Stimulated activated naive CD8-positive, alpha-beta T cell treated with anti-CD3 and anti-CD28 coated beads, Interleukin-15, Interleukin-2, amounts not matched to agents 100 ng/mL and 50 ng/mL, for 24 hours (primary cell): ENCODE results near the gene TUFT1.

ENCODE experiments used
- H3K27ac Mint-ChIP-seq: one replicate; pipeline ENCODE4 v1.8.0; 2021; ENCODE audit warnings: mild to moderate bottlenecking, mixed read lengths
- H3K27me3 Mint-ChIP-seq: one replicate; pipeline ENCODE4 v1.8.0; 2021; ENCODE audit warnings: mixed read lengths
- H3K36me3 Mint-ChIP-seq: one replicate; pipeline ENCODE4 v1.8.0; 2021; ENCODE audit warnings: low read depth, mixed read lengths
- H3K4me1 Mint-ChIP-seq: one replicate; pipeline ENCODE4 v1.8.0; 2021; ENCODE audit warnings: low read depth, mixed read lengths
- H3K4me3 Mint-ChIP-seq: one replicate; pipeline ENCODE4 v1.8.0; 2021; ENCODE audit warnings: mild to moderate bottlenecking, mixed read lengths
- H3K9me3 Mint-ChIP-seq: one replicate; pipeline ENCODE4 v1.8.0; 2021; ENCODE audit warnings: mixed read lengths

The TUFT1 gene, protein sequence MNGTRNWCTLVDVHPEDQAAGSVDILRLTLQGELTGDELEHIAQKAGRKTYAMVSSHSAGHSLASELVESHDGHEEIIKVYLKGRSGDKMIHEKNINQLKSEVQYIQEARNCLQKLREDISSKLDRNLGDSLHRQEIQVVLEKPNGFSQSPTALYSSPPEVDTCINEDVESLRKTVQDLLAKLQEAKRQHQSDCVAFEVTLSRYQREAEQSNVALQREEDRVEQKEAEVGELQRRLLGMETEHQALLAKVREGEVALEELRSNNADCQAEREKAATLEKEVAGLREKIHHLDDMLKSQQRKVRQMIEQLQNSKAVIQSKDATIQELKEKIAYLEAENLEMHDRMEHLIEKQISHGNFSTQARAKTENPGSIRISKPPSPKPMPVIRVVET

DNA sequence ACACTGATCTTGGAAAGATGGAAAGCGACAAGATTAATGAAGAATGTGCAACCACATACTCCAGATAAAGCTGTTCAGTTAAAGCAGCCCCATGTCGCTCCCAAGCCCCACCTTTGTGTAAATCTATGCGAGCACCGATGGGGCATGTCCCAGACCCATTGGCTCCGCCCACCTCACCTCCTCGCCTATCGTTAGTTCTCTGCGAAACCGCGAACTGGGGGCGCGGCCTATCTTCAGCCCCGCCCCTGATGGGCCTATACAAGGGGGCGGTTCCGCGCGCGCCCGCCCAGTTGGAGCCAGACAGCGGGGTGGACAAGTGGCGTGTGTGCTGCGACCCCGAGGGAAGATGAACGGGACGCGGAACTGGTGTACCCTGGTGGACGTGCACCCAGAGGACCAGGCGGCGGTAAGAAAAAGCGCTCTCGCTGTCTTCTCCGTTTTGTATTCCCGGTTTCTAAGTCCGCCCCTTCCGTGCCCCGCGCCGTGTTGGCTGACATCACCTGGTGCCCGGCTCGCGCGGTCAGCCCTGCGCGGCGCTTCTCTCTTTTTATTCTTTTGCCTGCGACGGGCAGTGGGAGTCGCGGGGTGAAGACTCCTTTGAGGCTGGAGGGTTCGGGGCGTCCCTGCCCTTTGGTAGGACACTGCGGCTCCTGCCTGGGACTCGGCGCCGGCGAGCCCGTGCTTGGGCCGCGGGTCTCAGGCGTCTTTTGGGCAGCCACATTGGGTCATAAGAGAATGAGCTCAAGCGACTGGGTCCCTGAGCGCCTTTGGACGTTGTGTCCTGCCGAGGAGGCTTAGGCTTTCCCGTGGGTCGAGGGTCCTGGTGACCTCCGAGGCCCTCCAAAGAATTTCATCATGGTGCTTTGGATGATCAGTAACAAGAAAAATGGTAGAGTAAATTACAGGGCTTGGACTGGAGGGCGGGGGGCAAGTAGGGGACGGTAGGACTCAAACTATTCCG lies at the start of gene TUFT1:
Gene TUFT1 (plus strand): TSS at position 289 of the 961 bp plus-strand sequence. CDS start 58 bp downstream, at position 347.
- Mint-ChIP-seq H3K4me3 (peak within 1 kb of the TSS; percentile 90), H3K27ac (no peak within 1 kb of the TSS)

DNA sequence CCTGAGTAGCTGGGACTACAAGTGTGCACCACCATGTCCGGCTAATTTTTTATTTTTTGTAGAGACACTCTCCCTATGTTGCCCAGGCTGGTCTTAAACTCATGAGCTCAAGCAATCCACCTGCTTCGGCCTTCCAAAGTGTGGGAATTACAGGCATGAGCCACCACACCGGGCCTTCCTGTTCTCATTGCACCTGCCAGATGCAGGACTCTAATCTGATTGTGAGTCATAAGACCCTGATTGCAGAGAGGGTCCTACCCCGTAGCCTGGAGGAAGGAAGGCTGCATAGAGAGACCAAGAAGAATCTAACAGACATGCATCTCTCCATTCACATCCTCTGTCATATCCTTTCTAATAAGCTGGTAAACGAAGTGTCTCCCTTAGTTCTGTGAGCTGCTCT lies 48.5 kb upstream of the TUFT1 start:
- no peaks in the 10 kb centered on the region for H3K36me3 Mint-ChIP-seq

More for the DNA sequence above, at the start of gene TUFT1:
- H3K4me1 Mint-ChIP-seq = peaks cover 19% of the 10 kb centered on the region
- peaks cover 18% of the 10 kb centered on the region for H3K27me3 Mint-ChIP-seq
- H3K36me3 Mint-ChIP-seq = no peaks in the 10 kb centered on the region
- no peaks in the 10 kb centered on the region for H3K9me3 Mint-ChIP-seq

DNA sequence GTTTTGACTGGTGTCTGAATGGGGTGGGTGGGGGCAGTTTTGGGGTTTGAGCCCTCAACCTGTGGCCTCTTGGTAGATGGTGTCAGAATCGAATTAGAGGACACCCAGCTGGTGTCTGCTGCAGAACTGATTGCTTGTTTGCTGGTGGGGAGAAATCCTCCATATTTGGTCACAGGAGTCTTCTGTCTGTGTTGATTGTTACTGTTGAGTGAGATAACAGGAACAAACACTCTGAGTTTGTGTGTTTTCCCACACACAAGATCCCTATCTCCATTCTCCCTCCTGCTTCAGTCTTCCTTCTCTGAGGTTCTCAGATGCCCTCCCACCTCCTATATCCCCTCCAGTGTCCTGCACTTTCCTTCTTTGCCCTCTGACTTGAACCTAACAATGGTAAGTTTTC lies 48.0 kb upstream of the TUFT1 start:
- no peaks in the 10 kb centered on the region for H3K9me3 Mint-ChIP-seq
- H3K4me1 Mint-ChIP-seq = peaks cover 13% of the 10 kb centered on the region
- H3K36me3 Mint-ChIP-seq = no peaks in the 10 kb centered on the region
- H3K27me3 Mint-ChIP-seq = no peaks in the 10 kb centered on the region
- H3K27ac Mint-ChIP-seq = no peak overlapping the region
- H3K4me3 Mint-ChIP-seq = no peak overlapping the region

More for the DNA sequence above, 48.5 kb upstream of the TUFT1 start:
- Mint-ChIP-seq H3K27me3 (no peaks in the 10 kb centered on the region), H3K4me3 (no peak overlapping the region), H3K4me1 (peaks cover 13% of the 10 kb centered on the region), H3K27ac (no peak overlapping the region), H3K9me3 (no peaks in the 10 kb centered on the region)

DNA sequence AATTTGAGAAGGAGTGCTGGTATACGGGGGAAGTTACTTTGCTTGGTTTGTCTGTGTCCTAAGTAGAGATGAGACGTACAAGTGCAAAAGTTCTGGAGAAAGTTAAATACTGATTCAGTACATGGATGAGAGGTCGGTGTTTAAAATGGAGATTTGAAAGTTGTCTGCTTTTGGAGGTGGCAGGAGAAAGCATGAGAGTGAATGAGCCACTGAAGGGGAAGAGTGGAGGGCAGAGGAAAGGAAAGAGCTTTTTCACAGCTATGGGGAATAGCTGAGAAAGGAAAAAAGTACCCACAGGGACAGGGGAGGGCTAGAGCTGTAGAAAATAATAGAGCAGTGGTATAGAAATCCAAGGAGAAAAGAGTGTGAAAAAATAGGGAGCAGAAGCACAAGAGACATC lies 47.1 kb upstream of the TUFT1 start:
- Mint-ChIP-seq H3K27ac (no peak overlapping the region), H3K4me3 (no peak overlapping the region), H3K36me3 (no peaks in the 10 kb centered on the region), H3K27me3 (no peaks in the 10 kb centered on the region), H3K9me3 (no peaks in the 10 kb centered on the region), H3K4me1 (peaks cover 13% of the 10 kb centered on the region)

DNA sequence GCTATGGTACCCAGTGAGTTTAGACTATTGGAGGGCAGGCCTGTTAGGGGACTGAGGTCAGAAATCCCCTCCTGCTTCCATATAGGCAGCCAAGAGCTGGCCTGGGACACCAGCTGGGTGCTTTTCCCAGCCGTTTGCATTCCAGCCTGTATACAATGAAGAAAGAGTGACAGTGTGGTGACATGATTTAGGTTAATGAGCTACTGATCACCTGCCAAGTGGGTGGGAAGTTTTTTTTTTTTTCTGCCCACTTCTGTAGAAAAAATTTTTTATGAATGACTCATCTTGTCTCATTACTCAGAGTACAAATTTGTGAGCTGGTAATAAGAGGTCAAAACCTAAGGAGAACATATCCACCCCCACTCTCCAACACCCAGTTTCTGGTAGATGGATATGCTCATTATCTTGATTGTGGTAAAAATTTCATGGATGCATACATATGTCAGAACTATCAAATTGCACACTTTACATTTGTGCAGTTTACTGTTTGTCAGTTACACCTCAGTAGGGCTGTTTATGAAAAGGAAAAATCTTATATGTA lies 45.3 kb upstream of the TUFT1 start:
- H3K4me3 Mint-ChIP-seq = no peak overlapping the region
- H3K9me3 Mint-ChIP-seq = no peaks in the 10 kb centered on the region
- H3K27me3 Mint-ChIP-seq = peaks cover 3% of the 10 kb centered on the region
- no peak overlapping the region for H3K27ac Mint-ChIP-seq
- no peaks in the 10 kb centered on the region for H3K36me3 Mint-ChIP-seq
- peaks cover 13% of the 10 kb centered on the region for H3K4me1 Mint-ChIP-seq

DNA sequence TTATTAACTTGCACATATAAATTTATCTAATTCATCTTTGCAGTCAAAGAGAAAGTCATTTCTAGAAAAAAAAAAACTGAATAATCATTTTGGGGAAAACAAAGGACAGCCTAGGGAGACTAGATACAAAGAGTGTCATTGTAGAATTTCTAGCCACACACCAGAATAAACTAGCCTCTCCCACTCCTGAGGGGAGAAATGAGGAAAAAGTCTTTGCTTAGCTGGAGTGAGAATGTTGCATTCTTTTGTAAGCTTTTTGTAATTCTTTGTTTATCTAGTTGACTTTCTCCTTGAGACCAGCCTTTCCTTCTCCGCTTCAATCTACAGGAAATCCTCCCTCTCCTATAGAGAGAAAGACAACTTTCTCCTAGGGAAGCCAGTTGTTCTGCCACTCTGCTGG lies 44.8 kb upstream of the TUFT1 start:
- no peaks in the 10 kb centered on the region for H3K9me3 Mint-ChIP-seq
- no peak overlapping the region for H3K27ac Mint-ChIP-seq
- H3K4me3 Mint-ChIP-seq = no peak overlapping the region
- H3K4me1 Mint-ChIP-seq = peaks cover 13% of the 10 kb centered on the region
- H3K27me3 Mint-ChIP-seq = peaks cover 3% of the 10 kb centered on the region
- no peaks in the 10 kb centered on the region for H3K36me3 Mint-ChIP-seq

DNA sequence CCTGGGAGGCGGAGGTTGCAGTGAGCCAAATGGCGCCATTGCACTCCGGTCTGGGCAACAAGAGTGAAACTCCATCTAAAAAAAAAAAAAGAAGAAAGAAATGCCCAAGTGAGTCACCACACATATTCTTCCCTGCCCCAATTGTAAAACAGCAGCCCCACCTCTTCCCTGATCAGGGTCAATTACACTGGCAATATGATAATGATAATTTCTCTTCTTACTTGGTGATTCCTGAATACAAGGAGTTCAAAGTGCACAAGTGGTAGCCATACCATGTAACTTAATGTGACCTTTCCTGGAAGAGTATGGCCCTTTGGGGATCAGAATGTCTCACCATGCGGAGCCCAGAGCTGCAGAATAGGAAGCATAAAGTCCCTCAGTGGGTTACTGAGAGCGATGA lies 40.7 kb upstream of the TUFT1 start:
- no peaks in the 10 kb centered on the region for H3K9me3 Mint-ChIP-seq
- no peak overlapping the region for H3K27ac Mint-ChIP-seq
- H3K36me3 Mint-ChIP-seq = no peaks in the 10 kb centered on the region
- no peak overlapping the region for H3K4me3 Mint-ChIP-seq
- peaks cover 3% of the 10 kb centered on the region for H3K27me3 Mint-ChIP-seq
- peaks cover 17% of the 10 kb centered on the region for H3K4me1 Mint-ChIP-seq

DNA sequence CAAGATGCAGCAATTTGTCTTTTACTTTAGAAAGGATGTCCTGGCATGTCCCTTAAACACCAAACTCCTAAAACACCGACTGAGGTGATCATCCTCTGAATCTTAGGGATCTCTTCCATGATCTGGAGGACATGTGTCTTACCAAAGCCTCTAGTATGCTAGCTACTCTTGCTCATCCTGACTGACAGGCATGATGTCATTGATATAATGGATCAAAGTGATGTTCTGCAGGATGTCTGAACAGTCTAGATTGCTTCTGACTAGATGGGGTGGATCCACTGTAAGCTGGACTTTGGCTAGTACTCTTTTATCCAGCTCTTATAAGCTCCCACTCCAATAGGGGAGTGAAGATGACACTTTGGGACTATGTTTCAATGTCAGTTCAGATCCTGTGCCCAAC lies 40.2 kb upstream of the TUFT1 start:
- no peak overlapping the region for H3K27ac Mint-ChIP-seq
- H3K36me3 Mint-ChIP-seq = no peaks in the 10 kb centered on the region
- H3K27me3 Mint-ChIP-seq = peaks cover 3% of the 10 kb centered on the region
- no peak overlapping the region for H3K4me3 Mint-ChIP-seq
- H3K4me1 Mint-ChIP-seq = peaks cover 11% of the 10 kb centered on the region
- no peaks in the 10 kb centered on the region for H3K9me3 Mint-ChIP-seq

DNA sequence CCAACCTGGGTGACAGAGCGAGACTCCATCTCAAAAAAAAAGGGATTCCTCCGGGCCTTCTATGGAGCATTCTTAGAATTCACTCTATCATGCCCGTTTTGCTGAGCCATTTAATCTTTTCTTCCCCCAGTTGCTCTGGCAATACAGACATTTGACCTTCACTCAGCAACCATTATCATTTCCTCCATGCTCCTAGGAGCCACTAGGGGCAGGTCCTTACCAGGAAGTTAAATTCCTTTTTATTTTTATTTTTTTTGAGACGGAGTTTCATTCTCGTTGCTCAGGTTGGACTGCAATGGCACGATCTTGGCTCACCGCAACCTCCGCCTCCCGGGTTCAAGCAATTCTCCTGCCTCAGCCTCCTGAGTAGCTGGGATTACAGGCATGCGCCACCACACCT lies 38.6 kb upstream of the TUFT1 start:
- no peaks in the 10 kb centered on the region for H3K9me3 Mint-ChIP-seq
- peaks cover 3% of the 10 kb centered on the region for H3K27me3 Mint-ChIP-seq
- peaks cover 4% of the 10 kb centered on the region for H3K4me1 Mint-ChIP-seq
- H3K4me3 Mint-ChIP-seq = no peak overlapping the region
- H3K36me3 Mint-ChIP-seq = no peaks in the 10 kb centered on the region
- H3K27ac Mint-ChIP-seq = no peak overlapping the region

DNA sequence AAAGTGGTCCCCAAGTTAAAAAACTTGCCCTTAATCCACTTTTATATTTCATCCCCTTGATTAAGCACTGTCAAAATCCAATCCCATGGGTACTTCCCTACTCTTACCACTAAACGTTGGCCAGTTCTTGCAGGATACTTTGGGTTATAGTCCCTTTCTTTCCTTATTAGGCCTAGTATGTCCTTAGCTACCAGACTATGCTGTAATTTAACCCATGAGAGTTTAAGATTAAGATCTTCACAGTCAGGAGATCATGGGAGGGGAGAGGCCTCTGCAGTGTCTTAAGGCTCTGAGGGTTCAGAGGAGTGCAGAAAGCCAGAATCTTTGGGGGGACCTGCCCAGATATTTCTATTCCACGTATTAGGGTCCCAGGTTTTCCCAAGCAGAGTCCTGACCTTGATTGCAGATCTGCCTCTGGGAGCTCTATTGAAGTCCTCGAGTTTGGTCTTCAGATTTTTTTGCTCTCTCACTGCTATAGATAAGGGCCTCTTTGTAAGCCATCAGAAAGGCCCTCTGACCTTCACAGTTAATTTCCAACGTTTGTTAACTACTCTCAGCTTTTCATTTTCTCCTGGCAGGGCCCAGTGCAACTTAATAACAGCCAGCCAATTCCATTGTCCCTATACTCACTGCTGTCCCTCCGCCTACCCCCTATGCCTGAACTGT lies 37.9 kb upstream of the TUFT1 start:
- Mint-ChIP-seq H3K9me3 (no peaks in the 10 kb centered on the region), H3K4me3 (no peak overlapping the region), H3K36me3 (no peaks in the 10 kb centered on the region), H3K4me1 (peaks cover 4% of the 10 kb centered on the region), H3K27me3 (peaks cover 3% of the 10 kb centered on the region), H3K27ac (no peak overlapping the region)

DNA sequence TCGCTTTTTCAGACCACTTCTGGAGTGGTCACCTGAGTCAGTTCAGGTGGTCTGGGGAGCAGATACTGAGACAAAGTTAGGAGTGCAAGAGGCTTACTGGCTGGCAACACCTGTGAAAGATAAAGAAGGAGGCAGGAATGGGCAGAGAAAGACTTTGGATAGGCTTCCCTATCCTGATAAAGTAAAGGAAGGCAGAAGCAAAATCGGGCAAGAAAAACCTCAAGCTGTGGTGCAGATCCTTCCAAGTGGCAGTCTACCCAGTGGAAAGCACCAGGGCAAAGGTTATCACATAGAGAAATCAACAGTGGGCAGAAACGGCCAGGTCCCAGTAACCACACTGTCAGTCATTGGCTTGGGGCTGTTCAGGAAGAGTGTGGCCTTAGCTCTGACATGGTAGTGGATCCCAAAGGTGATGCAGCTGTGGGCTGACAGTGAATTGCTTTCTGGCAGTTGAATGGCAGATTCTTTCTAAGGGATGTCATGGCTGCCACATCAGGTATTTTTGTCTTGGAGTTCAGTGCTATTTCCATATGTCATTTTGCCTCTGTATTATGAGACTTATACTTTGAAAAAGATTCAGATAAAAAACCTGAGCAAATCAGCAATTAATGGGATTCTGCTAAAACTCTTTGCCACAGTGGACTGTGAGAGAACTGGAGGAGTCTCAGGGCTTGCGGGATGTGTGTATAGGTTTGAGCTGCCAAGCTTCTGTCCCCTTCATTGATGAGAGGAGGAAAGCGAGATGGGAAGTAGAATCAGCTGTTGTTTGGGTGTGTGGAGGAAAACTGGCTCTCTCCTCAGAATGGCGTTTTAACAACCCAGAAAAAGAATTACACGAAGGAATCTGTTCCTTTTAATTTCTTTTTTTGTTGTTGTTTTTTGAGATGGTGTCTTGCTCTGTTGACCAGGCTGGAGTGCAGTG lies 37.0 kb upstream of the TUFT1 start:
- no peaks in the 10 kb centered on the region for H3K9me3 Mint-ChIP-seq
- no peaks in the 10 kb centered on the region for H3K36me3 Mint-ChIP-seq
- H3K4me3 Mint-ChIP-seq = no peak overlapping the region
- no peak overlapping the region for H3K27ac Mint-ChIP-seq
- H3K4me1 Mint-ChIP-seq = peaks cover 4% of the 10 kb centered on the region
- peaks cover 3% of the 10 kb centered on the region for H3K27me3 Mint-ChIP-seq

DNA sequence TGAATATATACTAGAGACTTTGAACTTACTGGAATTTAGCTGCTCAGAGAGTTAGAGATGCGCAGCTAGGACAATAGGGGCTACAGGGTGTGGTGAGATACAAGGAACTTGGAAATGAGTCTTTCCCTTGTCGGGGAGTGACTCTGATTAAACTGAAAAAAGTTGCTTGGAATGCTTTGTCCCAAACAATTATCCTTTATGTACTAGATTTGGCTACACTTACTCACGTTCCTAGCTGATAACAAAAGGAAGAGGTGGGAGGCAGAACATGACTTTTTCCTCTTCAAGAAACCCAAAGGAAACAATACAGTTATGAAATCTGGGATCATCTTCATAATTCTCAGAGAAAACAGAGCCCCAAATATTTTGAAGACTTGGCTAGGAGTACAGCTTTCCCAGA lies 35.9 kb upstream of the TUFT1 start:
- Mint-ChIP-seq H3K27me3 (no peaks in the 10 kb centered on the region), H3K27ac (no peak overlapping the region), H3K36me3 (no peaks in the 10 kb centered on the region), H3K4me1 (peaks cover 4% of the 10 kb centered on the region), H3K9me3 (no peaks in the 10 kb centered on the region), H3K4me3 (no peak overlapping the region)

DNA sequence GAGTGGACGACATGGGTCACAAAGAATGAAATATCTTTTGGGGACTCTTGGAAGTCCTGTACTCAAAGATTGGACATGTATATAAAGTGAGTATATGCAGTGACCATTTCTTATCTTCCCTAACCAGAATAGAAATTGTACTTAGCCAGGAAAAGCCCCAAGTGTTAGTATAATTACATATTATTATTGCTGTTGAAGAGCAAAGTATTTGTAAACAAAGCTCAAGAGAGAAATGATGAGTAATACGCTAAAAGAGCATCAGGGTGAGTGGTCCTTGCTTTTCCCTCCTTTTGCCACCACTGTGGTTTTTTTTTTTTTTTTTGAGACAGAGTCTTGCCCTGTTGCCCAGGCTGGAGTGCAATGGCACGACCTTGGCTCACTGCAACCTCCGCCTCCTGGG lies 35.4 kb upstream of the TUFT1 start:
- H3K27ac Mint-ChIP-seq = no peak overlapping the region
- H3K36me3 Mint-ChIP-seq = no peaks in the 10 kb centered on the region
- H3K9me3 Mint-ChIP-seq = no peaks in the 10 kb centered on the region
- peaks cover 4% of the 10 kb centered on the region for H3K4me1 Mint-ChIP-seq
- H3K4me3 Mint-ChIP-seq = no peak overlapping the region
- H3K27me3 Mint-ChIP-seq = no peaks in the 10 kb centered on the region

DNA sequence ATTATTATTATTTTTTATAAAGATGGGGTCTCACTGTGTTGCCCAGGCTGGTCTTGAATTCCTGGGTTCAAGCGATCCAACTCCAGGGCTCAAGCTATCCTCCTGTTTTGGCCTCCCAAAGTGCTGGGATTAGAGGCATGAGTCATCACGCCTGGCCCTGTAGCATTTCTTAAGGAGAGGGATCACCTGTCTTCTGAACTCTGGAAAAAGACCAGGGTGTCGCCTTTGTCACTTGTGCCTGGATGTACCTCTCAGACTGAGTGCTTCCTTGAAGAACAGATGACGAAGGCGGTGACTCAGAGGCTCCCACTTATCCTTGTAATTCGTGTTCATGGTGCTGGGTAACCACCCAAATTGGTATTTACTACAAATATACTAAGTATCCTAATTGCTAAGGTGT lies 31.3 kb upstream of the TUFT1 start:
- H3K36me3 Mint-ChIP-seq = no peaks in the 10 kb centered on the region
- H3K4me3 Mint-ChIP-seq = no peak overlapping the region
- peaks cover 25% of the 10 kb centered on the region for H3K4me1 Mint-ChIP-seq
- H3K27ac Mint-ChIP-seq = no peak overlapping the region
- no peaks in the 10 kb centered on the region for H3K9me3 Mint-ChIP-seq
- H3K27me3 Mint-ChIP-seq = peaks cover 3% of the 10 kb centered on the region
